NCI-H82 (cell line): Measurements from ENCODE around the gene BLM.
"Not testable (repeated sequence)": the region's sequence is repeated elsewhere in the genome, so short reads cannot be mapped to it uniquely, and the experiment has no call there.

ENCODE experiments used
- DNase-seq: peaks from one replicate; lab custom pipeline; 2025; lab: John Stamatoyannopoulos, UW

BLM gene

DNA sequence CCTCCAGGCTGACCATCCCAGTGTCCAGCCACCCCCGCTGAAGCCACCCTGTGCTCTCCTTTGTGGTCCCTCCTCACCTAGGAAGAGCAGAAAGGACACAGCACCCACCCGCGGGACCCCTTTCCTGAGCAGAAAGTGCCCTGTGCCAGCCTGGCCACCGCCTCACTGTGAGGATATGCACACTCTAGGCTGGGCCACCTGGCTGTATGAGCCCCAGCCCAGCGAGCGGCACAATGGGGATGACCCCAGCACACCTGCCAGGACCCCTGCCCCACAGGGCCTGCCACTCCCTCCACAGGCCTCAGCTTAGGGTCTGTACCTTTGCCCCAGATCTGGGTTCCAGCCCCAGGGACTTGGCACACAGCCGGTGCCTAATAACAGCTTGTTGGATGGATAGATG lies 103.3 kb downstream of the BLM start:
- DNase-seq = no peak

DNA sequence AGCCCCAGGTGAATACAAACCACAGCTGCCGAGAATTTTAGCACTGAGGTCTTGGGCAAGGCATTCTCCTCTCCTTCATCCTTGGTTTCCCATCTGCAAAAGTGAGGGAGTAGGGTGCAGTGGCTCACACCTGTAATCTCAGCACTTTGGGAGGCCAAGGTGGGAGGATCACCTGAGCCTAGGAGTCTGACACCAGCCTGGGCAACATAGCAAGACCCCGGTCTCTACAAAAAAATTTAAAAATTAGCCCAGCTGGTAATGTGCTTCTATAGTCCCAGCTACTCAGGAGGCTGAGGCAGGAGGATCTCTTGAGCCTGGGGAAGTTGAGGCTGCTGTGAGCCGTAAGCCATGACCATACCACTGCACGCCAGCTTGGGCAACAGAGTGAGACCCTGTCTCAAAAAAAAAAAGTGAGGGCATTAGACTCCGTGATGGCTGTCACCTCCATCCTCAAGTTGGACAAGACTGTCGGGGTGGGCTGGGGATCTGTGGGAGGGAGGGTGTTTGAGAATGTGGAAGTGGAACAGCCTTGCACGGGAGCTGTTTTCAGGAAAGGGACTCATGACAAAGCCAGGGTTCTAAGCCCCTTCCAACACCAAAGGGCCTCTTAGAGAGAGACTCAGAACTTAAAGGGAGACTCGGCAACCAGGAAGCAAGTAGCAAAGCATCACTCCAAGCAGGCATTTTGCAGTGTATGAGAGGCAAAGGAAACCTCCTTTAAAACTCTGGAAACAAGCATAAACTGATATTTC lies 105.2 kb downstream of the BLM start:
- DNase-seq = no peak

DNA sequence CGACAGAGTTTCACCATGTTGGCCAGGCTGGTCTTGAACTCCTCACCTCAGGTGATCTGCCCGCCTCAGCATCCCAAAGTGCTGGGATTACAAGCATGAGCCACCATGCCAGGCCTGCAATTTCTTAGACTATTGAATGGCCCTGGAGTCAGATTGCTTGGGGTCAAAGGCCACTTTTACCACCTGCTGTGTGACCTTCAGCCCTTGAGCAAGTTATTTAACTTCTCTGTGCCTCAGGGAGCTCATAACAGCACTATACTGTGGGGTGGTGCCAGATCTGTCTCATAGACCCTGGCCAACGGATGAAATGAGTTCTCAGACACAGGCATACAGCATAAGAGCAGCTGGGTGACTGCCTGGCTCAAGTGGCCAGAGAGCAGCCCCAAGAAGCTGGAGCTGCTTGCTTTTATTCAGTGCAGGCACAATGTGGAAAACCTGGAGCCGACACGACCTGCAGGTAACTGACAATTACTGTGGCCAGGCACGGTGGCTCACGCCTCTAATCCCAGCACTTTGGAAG lies 106.4 kb downstream of the BLM start:
- no peak for DNase-seq

DNA sequence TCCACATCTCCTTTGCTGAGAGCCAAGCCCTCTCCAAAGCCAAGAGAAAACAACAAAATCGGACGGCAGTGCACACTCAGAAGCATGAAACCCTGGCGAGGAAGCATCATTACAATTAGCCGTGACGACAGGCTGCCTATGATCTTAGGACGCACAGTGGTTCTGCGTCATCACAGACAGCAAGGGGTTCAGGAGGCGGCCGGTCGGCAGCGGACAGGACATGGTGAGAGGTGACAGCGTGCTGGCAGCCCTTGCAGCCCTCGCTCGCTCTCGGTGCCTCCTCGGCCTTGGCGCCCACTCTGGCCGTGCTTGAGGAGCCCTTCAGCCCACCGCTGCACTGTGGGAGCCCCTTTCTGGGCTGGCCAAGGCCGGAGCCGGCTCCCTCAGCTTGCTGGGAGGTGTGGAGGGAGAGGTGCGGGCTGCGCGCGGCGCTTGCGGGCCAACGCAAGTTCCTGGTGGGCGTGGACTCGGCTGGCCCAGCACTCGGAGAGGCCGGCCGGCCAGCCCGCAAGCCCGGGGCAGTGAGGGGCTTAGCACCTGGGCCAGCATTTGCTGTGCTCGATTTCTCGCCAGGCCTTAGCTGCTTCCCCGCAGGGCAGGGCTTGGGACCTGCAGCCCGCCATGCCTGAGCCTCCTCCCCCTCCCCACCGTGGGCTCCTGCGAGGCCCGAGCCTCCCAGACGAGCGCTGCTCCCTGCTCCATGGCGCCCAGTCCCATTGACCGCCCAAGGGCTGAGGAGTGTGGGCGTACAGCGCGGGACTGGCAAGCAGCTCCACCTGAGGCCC lies 108.2 kb downstream of the BLM start:
- DNase-seq = not testable (repeated sequence)

DNA sequence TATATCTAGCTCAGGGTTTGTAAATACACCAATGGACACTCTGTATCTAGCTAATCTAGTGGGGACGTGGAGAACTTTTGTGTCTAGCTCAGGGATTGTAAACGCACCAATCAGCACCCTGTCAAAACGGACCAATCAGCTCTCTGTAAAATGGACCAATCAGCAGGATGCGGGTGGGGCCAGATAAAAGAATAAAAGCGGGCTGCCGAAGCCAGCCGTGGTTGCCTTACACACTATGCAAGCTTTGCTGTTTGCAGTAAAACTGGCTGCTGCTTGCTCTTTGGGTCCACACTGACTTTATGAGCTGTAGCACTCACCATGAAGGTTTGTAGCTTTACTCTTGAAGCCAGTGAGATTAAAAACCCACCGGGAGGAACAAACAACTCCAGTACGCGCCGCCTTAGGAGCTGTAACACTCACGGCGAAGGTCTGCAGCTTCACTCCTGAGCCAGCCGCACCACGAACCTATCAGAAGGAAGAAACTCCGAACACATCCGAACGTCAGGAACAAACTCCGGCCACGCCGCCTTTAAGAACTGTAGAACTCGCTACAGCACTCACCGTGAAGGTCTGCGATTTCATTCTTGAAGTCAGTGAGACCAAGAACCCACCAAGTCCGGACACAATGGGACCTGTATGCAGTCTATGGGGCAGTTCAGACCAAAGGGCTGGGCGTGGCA lies 109.2 kb downstream of the BLM start:
- DNase-seq = not testable (repeated sequence)

DNA sequence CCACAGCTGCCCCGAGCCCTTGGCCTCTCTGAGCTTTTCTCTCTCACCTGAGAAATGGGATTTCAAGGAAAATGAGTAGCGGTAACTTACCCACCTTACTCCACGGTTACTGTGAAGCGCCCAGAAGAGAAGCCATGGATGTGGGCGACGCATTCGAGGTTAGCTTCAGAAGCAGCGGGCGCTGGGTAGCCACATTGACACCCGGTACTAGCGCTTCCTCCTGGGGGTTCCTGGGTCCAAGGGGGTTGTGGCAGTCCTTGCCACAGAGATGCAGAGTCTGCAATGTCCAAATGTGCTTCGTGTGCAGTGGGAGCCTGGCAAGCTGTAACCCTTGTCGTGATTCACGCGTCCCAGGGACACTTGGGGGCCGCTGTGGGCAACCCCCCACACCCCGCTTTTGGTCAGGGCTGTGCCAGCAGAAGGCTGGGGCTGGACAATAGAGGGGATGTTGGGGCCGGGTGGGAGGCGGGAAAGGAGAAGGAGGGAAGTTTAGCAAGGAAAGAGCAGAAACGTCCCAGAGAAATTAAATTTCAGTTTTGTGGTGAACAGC lies 109.8 kb downstream of the BLM start:
- no peak for DNase-seq

DNA sequence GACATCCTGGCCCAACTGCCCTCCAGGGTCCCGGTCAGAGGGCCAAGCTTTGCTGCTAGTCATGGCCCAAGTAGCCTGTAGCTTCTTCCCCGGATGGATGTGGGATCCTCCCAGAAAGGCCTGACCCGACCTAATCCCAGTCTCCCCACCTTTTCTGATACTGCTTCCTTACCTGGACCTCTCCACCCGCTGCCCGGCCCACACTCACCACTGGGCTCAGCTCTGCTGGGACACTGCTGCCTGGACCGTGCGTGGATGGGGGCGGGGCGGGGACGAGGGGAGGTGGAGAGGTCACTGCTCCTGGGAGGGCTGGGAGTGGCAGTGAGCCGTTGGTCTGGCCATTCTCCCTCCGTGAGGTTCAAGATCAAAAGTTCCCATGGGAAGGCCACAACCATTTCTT lies 111.0 kb downstream of the BLM start:
- DNase-seq = no peak

DNA sequence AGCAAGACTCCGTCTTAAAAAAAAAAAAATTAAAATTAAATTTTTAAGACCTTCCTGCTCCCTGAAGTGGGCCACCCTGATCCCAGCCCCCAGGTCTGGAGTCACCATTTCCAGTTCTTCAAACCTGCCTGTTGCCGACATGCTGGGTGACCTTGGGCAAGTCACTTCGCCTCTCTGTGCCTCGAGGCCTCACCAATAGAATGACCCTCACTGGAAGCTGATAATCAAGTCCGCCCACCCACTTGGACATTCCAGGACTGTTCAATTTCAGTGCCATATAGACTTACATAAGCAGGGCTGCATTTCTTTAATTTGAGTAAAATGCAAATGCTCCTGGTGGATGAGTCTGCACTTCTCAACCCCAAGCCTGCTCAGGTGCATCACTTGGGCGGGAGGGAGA lies 112.0 kb downstream of the BLM start:
- DNase-seq = no peak

DNA sequence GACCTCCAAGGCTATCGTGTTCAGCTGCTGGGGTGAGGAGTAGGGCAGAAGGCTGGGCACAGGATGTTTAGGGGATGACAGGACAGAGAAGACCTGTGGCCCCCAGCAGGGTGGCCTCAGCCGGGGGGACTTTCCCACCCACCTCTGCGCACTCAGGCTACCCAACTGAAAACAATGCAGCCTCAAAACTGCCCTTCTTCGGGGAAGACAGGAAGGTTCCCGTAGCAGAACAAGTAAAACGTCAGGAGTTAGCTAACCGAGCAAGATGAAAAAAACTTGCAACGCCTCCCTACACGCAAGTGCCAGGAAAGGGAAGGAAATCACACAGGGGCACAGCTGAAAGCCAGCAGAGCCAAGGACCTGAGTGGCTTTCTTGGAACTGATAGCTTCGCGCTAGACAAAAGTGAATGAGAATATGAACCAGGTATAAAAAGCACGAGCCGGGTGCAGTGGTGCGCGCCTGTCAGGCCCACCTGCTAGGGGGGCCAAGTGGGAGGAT lies 112.8 kb downstream of the BLM start:
- DNase-seq = no peak

DNA sequence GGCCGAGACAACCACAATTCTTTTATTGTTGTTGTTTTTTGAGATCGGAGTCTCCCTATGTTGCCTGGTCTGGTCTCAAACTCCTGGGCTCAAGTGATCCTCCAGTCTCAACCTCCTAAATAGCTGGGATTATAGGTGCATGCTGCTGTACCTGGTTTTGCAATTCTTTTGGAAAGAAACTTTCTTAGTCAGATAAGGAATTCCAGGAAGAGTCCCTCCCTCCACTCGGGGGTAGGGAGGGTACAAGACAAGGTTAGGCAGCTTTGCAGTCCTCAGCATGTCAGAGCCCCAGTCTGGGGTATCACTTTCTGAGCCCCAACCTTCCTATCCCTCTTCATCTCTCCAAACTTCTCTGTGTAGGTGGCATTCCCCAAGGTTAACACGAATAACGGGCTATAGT lies 117.5 kb downstream of the BLM start:
- DNase-seq = no peak

DNA sequence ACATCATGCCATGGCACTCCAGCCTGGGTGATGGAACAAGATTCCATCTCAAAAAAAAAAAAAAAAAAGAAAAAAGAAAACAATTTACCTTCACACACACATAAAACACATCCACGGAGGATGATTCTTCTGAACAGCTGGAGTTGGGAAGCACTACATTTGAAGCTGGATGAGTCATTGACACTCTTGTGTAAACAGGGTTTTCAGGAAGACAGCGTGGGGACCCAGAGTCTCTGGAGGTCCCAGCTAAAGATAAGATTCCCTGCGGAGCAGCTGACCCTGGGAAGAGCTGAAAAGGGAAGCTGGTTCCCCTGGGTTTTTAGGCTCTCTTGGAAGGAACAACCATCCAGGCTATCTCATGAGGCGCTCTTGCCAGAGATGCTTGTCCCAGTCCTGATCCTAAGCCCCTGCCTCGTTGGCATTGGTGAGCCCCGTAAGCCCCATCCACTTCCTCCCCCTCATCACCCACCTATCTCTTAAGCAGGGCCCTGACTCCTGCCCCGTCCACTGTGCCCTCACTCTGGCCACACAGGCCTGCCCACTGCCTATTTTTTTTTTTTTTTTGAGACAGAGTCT lies 119.2 kb downstream of the BLM start:
- no peak for DNase-seq

DNA sequence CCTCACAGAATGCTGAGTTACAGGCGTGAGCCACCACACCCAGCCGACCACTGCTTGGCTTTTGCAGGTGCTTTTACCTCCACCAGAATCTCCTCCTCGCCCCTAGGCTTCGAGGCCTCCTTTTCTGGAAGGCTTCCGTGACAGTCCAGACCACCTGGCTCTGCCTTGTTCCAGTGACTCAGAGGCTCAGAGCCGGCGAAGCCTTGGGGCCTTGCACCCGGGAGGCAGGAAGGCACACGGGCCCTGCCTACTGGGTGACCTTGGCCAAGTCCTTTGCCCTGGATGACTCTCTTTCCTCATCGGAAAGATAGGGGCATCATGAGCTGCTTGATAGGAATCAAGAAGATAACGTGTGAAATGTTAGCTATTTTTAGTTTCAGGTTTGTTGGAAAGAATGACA lies 119.9 kb downstream of the BLM start:
- DNase-seq = no peak

DNA sequence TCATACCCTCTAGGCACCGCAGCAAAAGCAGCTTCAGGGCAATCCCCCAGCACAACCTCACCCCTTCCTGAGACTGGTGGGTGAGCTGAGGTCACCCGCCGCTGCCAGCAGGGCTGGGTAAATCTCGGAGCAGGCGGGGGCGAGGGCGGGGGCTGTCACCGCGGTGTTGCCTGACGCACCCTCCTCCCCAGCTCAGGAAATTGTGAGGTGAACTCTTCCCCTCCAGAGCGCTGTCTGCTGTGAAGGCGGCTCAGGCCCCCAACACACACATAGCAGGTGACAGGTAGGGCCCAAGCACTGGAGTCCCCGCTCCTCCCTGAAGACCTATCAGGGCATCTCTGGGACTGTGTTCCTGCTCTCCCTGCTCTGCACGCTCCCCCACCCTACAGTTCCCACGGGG lies 121.0 kb downstream of the BLM start:
- DNase-seq = no peak

DNA sequence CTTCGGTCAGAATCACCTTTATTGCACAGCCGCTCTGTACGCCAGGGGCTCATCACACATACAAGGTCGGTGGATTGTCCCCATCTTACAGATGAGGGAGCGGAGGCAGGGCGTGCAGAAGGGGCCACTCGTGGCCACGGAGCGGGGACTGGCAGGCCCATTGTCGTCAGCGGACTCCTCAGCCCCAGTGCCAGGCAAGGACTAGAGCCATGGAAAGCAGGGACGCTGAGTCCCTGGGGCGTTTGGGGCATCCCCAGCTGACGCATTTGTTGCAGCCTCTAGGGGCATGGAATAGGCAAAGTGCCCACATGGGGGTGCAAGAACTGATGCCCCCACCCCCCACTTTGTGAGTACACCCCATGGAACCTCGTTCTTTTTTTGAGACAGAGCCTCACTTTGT lies 121.4 kb downstream of the BLM start:
- DNase-seq = no peak

DNA sequence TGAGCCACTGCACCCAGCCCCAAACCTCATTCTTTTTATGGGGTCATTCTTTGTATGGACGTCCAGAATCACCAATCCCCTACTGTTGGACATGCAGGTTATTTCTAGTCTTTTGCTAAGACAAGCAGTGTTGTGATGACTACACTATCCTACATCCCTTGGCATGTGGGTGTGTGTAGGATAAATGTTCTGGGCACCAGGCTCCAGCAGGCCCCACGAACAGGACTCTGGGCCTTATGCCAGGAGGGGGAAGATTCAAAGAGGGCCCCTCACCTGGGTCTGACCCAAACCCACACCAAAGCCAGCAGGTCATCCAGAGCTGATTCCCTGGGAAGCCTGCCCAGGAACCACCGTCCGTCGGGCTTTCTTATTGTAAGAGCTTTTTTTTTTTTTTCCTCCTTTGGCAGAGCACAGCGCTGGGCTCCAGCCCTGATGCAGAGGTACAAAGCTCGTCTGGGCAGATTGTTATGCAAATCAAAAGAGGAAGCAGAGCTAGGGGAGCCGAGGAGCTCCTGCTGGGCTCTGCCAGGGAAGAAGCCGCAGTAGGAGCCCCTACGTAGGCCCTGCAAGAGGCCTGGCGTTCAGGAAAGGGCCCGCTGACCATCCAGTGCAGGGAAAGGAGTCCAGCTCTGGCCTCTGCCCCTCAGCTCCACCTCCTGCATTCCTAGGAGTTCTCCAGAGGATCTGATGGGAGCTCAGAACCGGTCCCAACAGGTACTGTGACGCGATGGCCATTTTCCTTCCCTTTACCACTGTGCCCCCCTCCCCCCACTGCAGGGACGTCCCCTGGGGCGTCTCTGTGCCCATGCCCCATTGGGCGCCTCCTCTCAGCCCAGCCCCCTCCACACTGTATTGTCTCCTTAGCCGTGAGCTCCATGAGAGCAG lies 122.3 kb downstream of the BLM start:
- DNase-seq = no peak

DNA sequence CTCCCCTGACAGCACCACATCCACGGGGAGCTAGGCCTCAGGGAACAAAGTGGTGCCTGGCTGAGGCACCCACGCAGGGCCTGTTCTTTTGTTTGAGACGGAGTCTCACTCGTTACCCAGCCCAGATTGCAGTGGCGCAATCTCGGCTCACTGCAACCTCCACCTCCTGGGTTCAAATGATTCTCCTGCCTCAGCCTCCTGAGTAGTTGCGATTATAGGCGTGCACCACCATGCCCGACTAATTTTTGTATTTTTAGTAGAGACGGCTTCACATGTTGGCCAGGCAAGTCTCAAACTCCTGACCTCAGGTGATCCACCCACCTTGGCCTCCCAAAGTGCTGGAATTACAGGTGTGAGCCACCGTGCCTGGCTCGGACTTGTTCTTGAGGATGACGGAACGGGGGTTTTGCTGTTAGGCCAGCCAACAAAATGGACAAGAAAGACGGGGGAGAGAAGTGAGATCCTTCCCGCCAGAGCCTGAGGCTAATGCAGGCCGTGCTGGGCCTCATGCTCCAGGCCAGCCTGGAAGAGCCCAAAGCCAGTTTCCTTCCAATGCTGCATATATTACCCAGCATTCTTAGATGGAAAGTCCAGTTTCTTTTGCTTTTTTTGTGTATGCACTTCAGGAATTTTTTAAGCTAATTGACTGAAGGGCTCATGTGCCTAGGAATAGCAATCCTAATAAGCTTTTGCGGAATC lies 123.2 kb downstream of the BLM start:
- DNase-seq = no peak

DNA sequence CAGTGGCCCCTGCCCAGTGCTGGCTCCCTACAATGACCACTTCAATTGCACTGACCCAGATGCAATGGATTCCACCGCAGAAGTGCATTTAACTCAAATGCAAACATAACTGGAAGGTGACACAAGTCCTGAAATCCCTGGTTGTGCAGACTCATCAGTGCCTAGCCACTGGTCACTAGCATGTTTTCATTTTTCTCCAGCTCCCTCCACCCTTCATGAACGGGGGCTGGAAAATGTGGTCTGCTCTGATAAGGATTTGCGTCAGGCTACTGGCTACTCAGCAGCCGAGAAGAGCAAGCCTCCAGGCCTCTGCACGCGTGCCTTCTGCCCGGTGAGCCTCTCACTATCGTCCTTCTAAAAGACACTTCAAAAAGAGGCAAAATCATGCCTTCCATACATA lies 123.8 kb downstream of the BLM start:
- no peak for DNase-seq

DNA sequence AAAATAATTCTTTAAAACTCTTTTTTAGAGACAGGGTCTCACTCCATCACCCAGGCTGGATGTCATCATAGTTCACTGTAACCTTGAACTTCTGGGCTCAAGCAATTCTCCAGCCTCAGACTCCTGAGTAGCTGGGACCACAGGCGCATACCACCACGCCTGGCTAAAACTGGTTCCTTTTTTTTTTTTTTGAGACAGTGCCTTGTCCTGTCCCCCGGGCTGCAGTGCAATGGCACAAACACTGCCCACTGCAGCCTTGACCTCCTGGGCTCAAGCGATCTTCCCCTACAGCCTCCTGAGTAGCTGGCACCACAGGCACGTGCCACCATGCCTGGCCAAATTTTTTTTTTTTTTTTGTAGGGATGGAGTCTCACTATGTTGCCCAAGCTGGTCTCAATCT lies 127.5 kb downstream of the BLM start:
- DNase-seq = no peak

DNA sequence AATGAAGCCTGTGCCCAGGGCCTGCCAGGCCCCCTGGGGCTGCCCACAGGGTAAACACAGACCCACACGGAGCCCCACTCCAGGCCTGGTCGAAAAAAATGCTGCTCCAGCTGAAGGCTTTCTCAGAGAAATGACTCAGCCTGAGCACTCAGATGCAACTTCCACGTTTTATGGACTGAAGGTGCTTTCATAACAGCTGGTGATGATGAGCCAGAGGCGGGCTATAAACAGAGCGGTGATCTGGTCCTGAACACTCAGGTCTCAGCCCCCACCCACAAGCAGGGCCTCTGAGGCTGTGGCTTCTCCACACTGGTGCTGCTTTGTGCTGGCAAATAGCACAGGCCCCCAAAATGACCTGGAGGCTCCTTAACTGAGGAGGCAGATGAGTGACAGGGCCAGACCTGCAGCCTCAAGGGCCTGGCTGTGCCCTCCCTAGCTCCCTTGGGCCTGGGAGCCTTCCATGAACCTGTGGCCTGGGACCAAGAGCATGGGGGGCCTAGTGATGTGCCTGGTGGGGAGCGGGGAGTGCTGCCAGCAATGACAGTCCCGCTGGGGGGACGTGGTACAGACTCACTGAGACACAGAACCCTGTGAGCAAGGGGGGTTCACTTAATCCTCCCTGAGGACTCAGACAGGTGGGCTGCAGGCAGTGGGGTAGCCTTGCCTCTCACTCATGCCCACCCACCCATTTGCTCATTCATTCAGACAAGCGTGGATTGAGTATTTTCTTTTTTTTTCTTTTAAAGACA lies 128.2 kb downstream of the BLM start:
- no peak for DNase-seq

DNA sequence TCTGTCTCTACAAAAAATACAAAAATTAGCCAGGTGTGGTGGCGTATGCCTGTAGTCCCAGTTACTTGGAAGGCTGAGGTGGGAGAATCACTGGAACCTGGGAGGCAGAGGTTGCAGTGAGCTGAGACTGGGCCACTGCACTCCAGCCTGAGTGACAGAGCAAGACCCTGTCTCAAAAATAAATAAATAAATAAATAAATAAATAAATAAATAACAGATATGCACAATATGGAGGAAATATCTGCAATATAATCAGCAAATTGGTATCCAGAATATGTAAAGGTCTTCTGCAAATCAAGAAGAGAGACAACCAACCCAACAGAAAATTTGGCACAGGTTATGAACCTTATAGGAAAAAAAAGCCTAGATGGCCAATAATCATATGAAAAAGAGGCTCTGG lies 132.3 kb downstream of the BLM start:
- DNase-seq = not testable (repeated sequence)
